Endothelial cell of umbilical vein (primary cell): ENCODE measurements around the gene TIMD4.

Experiments
- CTCF ChIP-seq, 2 donors: IDR thresholded peaks; 1 replicate in 1 of 2; 2 replicates in 1 of 2; pipeline ENCODE4 v1.5.1; 2011; ENCODE audit warnings: low read length in 2 of 2, mild to moderate bottlenecking in 2 of 2, moderate library complexity in 2 of 2, control low read depth in 1 of 2, inconsistent platforms in 1 of 2, low read depth in 1 of 2; ENCODE audit not compliant: insufficient read depth in 1 of 2; ENCODE audit errors: extremely low read depth in 1 of 2
- EZH2 ChIP-seq: IDR thresholded peaks from 2 replicates; pipeline ENCODE4 v1.6.1; 2012; ENCODE audit warnings: borderline replicate concordance, low read depth, mild to moderate bottlenecking, moderate library complexity, low read length, inconsistent platforms; ENCODE audit not compliant: severe bottlenecking
- JUN ChIP-seq: IDR thresholded peaks from 2 replicates; pipeline ENCODE4 v1.6.1; 2011; ENCODE audit warnings: borderline replicate concordance, low read depth; ENCODE audit not compliant: insufficient read length, insufficient read depth
- MYC ChIP-seq: IDR thresholded peaks from one replicate; pipeline ENCODE4 v1.6.1; 2011; ENCODE audit warnings: mild to moderate bottlenecking, low read depth, low read length
- POLR2A ChIP-seq: IDR thresholded peaks from 2 replicates; pipeline ENCODE4 v1.6.1; 2012; ENCODE audit warnings: low read depth, mild to moderate bottlenecking, control low read depth, low read length

GRCh38 chr5:156909180-156909579 lies 53.8 kb downstream of the TIMD4 start:
- TF ChIP-seq MYC (no peak), POLR2A (no peak), CTCF (IDR thresholded peaks at IDR 0.05; ENCODE audit: extremely low read depth in 1 of 2, insufficient read depth in 1 of 2, low read depth in 1 of 2, low read length in 2 of 2) (no peak), JUN (no peak), EZH2 (no peak)
